T-helper 2 cell treated with Interferon-gamma antibody and Interleukin-4, amounts not matched to agents 5 μg/mL and 100 μg/mL, for 36 hours (primary cell): ENCODE data around the gene DYTN.
A peak's percentile ranks its signal among the peaks of the same experiment; 100 is the strongest.
"Not testable (repeated sequence)": the region's sequence is repeated elsewhere in the genome, so short reads cannot be mapped to it uniquely, and the experiment has no call there.

Experiments used
- DNase-seq: peaks from one replicate; pipeline ENCODE4 v3.0.0; 2021; ENCODE audit warnings: low spot score
- H3K27ac Mint-ChIP-seq: one replicate; pipeline ENCODE4 v1.8.0; 2021; ENCODE audit warnings: mild to moderate bottlenecking, mixed read lengths
- H3K27me3 Mint-ChIP-seq: one replicate; pipeline ENCODE4 v1.8.0; 2021; ENCODE audit warnings: low read depth, mixed read lengths
- H3K36me3 Mint-ChIP-seq: one replicate; pipeline ENCODE4 v1.8.0; 2021; ENCODE audit warnings: low read depth, mixed read lengths
- H3K4me1 Mint-ChIP-seq: one replicate; pipeline ENCODE4 v1.8.0; 2021; ENCODE audit warnings: low read depth, mixed read lengths
- H3K4me3 Mint-ChIP-seq: one replicate; pipeline ENCODE4 v1.8.0; 2022; ENCODE audit warnings: mild to moderate bottlenecking, moderate library complexity, mixed read lengths
- H3K9me3 Mint-ChIP-seq: one replicate; pipeline ENCODE4 v1.8.0; 2021; ENCODE audit warnings: mixed read lengths

DYTN gene

GRCh38 chr2:206721256-206721920 is 3.2 kb upstream of the DYTN start:
- Mint-ChIP-seq H3K36me3 (no peaks in the 10 kb centered on the region), H3K4me1 (no peaks in the 10 kb centered on the region), H3K27me3 (peaks cover 25% of the 10 kb centered on the region), H3K4me3 (no peak overlapping the region), H3K9me3 (no peaks in the 10 kb centered on the region), H3K27ac (no peak overlapping the region)
- DNase-seq: no peak

DNA sequence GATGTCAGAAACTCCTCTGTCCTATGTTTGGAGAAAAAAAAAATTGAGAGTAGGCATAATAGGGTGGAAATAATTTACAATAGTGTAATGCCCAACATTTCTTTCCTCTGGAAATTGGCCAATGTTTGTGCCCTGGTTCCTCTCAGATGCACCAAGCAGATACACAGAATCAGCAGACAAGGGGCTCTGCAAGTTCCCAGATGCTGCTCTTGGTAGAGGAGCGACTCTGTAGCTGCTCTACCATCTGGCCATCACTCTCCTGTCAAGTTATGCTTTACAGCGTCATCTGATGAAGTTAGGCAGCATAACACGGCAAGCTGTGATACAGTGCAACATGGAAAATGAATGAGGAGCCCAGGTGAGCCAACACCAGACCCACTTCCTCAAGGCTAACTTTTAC is 1.6 kb downstream of the DYTN start:
- no peak for DNase-seq
- no peaks in the 10 kb centered on the region for H3K36me3 Mint-ChIP-seq
- H3K9me3 Mint-ChIP-seq: no peaks in the 10 kb centered on the region
- H3K4me3 Mint-ChIP-seq: no peak overlapping the region
- no peak overlapping the region for H3K27ac Mint-ChIP-seq
- no peaks in the 10 kb centered on the region for H3K4me1 Mint-ChIP-seq
- peaks cover 8% of the 10 kb centered on the region for H3K27me3 Mint-ChIP-seq

- not testable (repeated sequence) for DNase-seq, H3K4me1 Mint-ChIP-seq, H3K4me3 Mint-ChIP-seq
These were observed 3.0 kb downstream of the DYTN start for GRCh38 chr2:206715183-206715582.

GRCh38 chr2:206713746-206714145 is 4.5 kb downstream of the DYTN start:
- Mint-ChIP-seq H3K36me3 (no peaks in the 10 kb centered on the region), H3K27ac (no peak overlapping the region), H3K4me3 (peak overlapping the region; percentile 9), H3K4me1 (no peaks in the 10 kb centered on the region), H3K27me3 (peaks cover 8% of the 10 kb centered on the region), H3K9me3 (no peaks in the 10 kb centered on the region)
- no peak for DNase-seq

More at GRCh38 chr2:206715183-206715582, 3.0 kb downstream of the DYTN start:
- not testable (repeated sequence) for H3K9me3 Mint-ChIP-seq, H3K36me3 Mint-ChIP-seq, H3K27me3 Mint-ChIP-seq, H3K27ac Mint-ChIP-seq

GRCh38 chr2:206708286-206708685 is 9.9 kb downstream of the DYTN start:
- no peaks in the 10 kb centered on the region for H3K4me1 Mint-ChIP-seq
- H3K9me3 Mint-ChIP-seq: no peaks in the 10 kb centered on the region
- no peak for DNase-seq
- H3K27me3 Mint-ChIP-seq: peaks cover 20% of the 10 kb centered on the region
- no peak overlapping the region for H3K4me3 Mint-ChIP-seq
- no peak overlapping the region for H3K27ac Mint-ChIP-seq
- H3K36me3 Mint-ChIP-seq: no peaks in the 10 kb centered on the region

DNA sequence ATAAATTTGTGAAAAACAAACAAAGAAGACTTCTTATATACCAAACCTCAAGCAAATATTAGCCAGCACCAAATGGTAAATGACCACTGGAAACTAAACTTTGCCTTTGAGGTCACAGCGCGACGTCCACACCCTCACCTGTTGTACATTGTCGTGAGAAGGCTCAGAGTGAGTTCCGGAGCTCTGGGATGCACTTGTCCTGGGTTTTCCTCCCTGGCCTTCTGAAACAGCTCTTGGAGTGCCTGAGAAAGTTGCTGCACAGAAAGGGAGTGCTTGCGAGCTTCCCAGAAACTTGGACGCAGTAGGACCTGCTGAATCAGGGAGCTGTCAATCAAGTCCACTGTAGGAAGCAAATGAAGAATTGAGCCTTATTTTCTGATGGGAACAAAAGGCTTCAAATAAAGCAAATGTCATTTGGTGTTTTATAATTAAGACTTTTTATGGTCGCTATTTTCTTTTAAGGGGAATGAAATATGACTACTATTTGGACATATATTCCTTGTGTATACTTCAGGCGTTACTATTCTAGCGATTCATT is 11.0 kb downstream of the DYTN start:
- Mint-ChIP-seq H3K27ac (no peak overlapping the region), H3K4me3 (no peak overlapping the region), H3K9me3 (no peaks in the 10 kb centered on the region), H3K4me1 (no peaks in the 10 kb centered on the region), H3K36me3 (no peaks in the 10 kb centered on the region), H3K27me3 (peaks cover 20% of the 10 kb centered on the region)
- no peak for DNase-seq

DNA sequence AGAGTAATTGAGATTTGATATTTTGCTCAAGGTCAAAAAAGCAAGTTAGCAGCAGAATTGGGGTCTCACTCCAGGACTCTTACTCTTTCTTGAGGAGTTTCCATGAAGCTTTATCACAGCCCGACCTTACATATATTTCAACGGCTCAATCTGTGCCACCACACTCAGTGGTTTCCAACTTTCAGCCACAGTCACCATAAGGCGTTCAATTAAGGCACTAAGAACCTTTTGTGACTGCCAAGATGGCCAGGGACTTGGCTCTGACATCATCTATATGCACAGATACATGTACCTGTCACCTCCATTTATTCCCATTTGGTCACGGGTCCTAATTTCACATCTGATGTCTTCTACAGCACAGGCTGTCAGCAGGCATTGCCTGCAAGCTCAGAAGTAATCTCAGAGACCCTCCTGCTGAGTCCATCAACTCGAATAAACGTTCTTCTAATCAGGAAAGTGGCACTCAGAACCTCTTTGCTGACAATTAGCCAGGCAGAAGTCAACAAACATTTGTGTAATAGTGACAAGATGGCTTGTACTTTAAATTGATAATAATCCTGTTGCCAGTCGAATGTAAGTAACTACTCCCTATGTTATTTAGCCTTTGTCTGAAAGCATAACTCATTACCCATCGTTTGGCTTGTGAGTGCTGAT is 16.1 kb downstream of the DYTN start:
- Mint-ChIP-seq H3K27ac (no peak overlapping the region), H3K9me3 (no peaks in the 10 kb centered on the region), H3K27me3 (peaks cover 21% of the 10 kb centered on the region), H3K4me3 (no peak overlapping the region), H3K4me1 (no peaks in the 10 kb centered on the region), H3K36me3 (no peaks in the 10 kb centered on the region)
- no peak for DNase-seq

DNA sequence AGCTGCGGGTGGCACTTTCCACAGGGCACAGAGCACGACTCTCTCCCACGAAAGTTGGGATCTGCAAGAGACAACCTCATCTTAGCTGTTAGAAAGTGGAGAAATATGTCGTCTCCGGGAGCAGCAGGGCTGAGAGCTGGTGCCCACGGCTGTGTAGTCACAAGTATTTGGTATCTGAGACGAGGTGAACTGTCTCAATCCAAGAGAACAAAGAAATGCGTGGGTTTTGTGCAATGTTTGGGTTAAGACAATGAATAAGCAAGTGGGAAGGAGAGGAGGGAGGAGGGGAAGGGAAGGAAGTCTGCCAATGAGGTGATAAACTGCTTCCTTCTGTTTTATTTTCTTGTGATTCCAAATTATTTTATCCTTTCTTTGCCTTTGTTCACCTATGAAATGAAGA is 18.0 kb downstream of the DYTN start:
- H3K4me1 Mint-ChIP-seq: no peaks in the 10 kb centered on the region
- no peak overlapping the region for H3K4me3 Mint-ChIP-seq
- no peaks in the 10 kb centered on the region for H3K36me3 Mint-ChIP-seq
- peaks cover 19% of the 10 kb centered on the region for H3K27me3 Mint-ChIP-seq
- DNase-seq: no peak
- H3K9me3 Mint-ChIP-seq: no peaks in the 10 kb centered on the region
- no peak overlapping the region for H3K27ac Mint-ChIP-seq

DNA sequence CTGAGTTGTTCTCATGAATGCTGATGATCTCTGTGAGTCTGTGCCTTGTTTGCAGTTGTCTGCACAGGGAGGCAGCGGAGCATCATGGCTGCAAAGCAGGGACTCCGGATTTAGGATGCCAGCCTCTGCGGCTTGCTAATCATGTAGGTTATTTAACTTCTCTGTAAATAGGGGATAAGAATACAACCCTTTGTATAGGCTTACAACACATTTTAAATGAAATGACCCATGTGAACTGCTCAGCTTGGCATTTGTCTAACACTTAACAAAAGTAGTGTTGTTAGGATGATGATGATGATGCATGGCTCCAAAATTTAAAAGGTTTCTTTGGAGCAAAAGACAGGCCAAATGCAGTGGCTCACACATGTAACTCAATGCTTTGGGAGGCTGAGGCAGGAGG is 19.4 kb downstream of the DYTN start:
- Mint-ChIP-seq H3K27me3 (peaks cover 12% of the 10 kb centered on the region), H3K9me3 (no peaks in the 10 kb centered on the region), H3K4me1 (no peaks in the 10 kb centered on the region)

DNA sequence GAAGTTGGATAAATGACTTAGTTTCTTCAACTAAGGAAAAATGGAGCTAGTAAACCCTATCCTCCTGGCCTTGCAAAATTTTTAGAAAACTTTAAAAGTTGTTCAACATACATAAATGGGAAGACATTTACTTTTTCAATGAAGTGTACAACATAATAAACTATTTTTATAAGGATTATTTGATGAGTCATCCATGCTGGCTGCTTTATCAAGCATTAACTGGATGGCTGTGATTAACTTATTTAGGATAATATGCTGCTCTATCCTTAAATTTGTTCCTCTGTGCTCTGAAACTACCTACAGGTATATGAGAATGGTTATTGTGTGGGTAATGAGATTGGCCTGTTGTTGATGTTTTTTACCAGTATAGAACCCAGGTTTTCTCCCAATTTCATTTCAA is 21.3 kb downstream of the DYTN start:
- H3K27ac Mint-ChIP-seq: no peak overlapping the region
- no peaks in the 10 kb centered on the region for H3K36me3 Mint-ChIP-seq
- H3K4me1 Mint-ChIP-seq: no peaks in the 10 kb centered on the region
- H3K4me3 Mint-ChIP-seq: no peak overlapping the region
- peaks cover 9% of the 10 kb centered on the region for H3K27me3 Mint-ChIP-seq
- DNase-seq: no peak
- no peaks in the 10 kb centered on the region for H3K9me3 Mint-ChIP-seq

More for the DNA sequence above, 19.4 kb downstream of the DYTN start:
- no peaks in the 10 kb centered on the region for H3K36me3 Mint-ChIP-seq
- no peak for DNase-seq
- H3K27ac Mint-ChIP-seq: no peak overlapping the region
- H3K4me3 Mint-ChIP-seq: no peak overlapping the region

DNA sequence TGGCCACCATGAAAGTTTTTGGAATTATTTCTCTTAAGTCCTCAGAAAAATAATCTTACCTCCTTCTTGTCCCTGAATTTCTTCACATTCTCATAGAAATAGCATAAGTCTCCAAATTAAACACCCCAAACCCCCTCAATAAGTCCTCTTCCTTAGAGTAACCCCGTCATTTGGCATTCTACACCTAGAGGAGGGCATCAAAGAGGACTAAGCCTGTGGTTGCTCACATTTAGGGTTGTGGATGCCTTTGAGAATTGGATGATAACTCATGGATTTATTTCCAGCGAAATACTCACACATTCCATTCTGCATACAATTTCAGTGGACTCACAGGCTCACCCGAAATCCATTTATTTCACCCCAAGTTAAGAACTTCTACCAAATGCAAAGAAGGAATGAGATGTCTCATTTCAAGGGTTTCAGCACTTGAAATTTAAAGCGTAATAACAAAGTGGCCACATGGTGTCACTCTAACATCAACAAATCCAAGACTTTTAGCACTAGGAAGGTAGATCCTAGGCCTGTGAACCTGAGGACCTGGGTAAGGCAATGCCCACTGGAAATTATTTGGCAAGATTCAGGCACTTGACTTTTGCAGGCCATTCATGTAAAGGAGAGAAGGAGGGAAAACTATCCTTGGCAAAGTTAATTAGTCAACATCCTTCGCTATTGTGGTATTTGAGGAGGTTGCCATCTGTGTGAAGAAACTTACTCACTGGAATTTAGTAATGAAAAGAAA is 24.6 kb downstream of the DYTN start:
- DNase-seq: no peak

GRCh38 chr2:206692971-206693370 is 25.2 kb downstream of the DYTN start:
- H3K27me3 Mint-ChIP-seq: peaks cover 4% of the 10 kb centered on the region
- no peaks in the 10 kb centered on the region for H3K9me3 Mint-ChIP-seq
- no peak overlapping the region for H3K27ac Mint-ChIP-seq
- H3K4me1 Mint-ChIP-seq: no peaks in the 10 kb centered on the region
- H3K36me3 Mint-ChIP-seq: no peaks in the 10 kb centered on the region
- no peak overlapping the region for H3K4me3 Mint-ChIP-seq
- DNase-seq: no peak

More for the DNA sequence above, 24.6 kb downstream of the DYTN start:
- no peaks in the 10 kb centered on the region for H3K36me3 Mint-ChIP-seq
- no peaks in the 10 kb centered on the region for H3K4me1 Mint-ChIP-seq
- H3K9me3 Mint-ChIP-seq: no peaks in the 10 kb centered on the region
- no peak overlapping the region for H3K4me3 Mint-ChIP-seq
- no peak overlapping the region for H3K27ac Mint-ChIP-seq
- peaks cover 4% of the 10 kb centered on the region for H3K27me3 Mint-ChIP-seq

- Mint-ChIP-seq H3K4me1 (no peaks in the 10 kb centered on the region), H3K9me3 (no peaks in the 10 kb centered on the region), H3K4me3 (no peak overlapping the region), H3K27me3 (peaks cover 4% of the 10 kb centered on the region), H3K36me3 (no peaks in the 10 kb centered on the region), H3K27ac (no peak overlapping the region)
- DNase-seq: no peak
These were observed 29.2 kb downstream of the DYTN start for GRCh38 chr2:206688990-206689389.

GRCh38 chr2:206688453-206688852 is 29.7 kb downstream of the DYTN start:
- Mint-ChIP-seq H3K4me3 (no peak overlapping the region), H3K27me3 (peaks cover 4% of the 10 kb centered on the region), H3K4me1 (no peaks in the 10 kb centered on the region), H3K27ac (no peak overlapping the region), H3K36me3 (no peaks in the 10 kb centered on the region), H3K9me3 (no peaks in the 10 kb centered on the region)
- DNase-seq: no peak
